HG03097 (cell line): ENCODE measurements around the gene NUSAP1.
"Not testable (repeated sequence)": the region's sequence is repeated elsewhere in the genome, so short reads cannot be mapped to it uniquely, and the experiment has no call there.

Experiments
- ATAC-seq: cut with Tn5 transposase; IDR thresholded peaks from one replicate; pipeline ENCODE4 v1.9.1; 2021; ENCODE audit not compliant: unreplicated experiment, low FRiP score

NUSAP1 gene

DNA sequence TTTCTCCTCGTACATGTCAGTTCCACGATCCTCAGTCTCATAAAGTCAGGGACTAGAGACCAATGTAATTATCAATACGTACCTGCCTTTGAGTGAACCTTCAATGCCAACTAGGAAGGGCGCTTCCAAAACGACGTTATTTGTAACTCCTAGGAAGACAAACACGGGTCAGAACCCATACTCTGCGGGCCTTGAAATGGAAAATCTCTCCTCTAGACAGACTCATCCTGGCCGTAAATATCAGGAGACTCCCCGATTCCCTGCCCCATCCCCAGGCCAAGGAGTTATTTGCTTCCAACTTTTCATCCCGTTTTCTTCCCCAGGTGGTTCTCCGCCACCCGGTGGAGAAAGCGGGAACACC lies 868 bp upstream of the NUSAP1 start:
- ATAC-seq: no peak

- peak; percentile 31 for ATAC-seq
These were observed 413 bp downstream of the NUSAP1 start for GRCh38 chr15:41333026-41333562.

- no peak for ATAC-seq
These were observed 1.8 kb downstream of the NUSAP1 start for GRCh38 chr15:41334293-41335120.

- ATAC-seq: no peak
These were observed 3.9 kb downstream of the NUSAP1 start for GRCh38 chr15:41336549-41336948.

- no peak for ATAC-seq
These were observed 4.4 kb downstream of the NUSAP1 start for GRCh38 chr15:41337047-41337446.

DNA sequence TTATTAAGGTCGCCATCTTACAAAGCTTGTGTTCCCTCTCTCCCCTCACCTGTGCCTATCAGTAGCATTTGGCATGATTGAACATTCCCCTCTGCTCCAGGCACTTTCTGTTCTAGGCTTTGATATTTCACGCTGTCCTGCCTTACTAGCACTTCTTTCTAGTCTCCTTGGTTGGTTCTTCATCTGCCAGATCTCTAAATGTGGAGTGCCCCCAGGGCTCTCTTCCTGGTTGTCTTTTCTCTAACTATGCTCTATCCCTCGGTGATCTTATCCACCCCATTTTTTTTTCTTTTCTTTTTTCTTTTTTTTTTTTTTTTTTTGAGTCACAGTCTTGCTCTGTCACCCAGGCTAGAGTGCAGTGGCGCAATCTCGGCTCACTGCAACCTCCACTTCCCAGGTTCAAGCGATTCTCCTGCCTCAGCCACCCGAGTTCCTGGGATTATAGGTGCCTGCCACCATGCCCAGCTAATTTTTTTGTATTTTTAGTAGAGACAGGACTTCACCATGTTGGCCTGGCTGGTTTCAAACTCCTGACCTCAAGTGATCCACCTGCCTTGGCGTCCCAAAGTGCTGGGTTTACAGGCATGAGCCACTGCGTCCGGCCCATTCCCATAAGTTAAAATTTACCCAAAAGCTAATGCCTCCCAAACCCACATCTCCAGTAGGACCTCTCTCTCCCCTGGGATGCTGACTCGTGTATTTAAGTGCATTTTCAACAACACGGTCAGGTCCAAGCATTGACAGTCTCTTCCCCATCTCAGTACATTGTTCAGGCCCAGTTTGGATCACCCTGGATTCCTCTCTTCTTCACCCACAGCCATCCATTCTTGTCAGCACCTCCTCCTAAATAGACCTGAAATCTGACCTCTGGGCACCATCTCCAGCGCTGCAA lies 5.2 kb downstream of the NUSAP1 start:
- no peak for ATAC-seq

DNA sequence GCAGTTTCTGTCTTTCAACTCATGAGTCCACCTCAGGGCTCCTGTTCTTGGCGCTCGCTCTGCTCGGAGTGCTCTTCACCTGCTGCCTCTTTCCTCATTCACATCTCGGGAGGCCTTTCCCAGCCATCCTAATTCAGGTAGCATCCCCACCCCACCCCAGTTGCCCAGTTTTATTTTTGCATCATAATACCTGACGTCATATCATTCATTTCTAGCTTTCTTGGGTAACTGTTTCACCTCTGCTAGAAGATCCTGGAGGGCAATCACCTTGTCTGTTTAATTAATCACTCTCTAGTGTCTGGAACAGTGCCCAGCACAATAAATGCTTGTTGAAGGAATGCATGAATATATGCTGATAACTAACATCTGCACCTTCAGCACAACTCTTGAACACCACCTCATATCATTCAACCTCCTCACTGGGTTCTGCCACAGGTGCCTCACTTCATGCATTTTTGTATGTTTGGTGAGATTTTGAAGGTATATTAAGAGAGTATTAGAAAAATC lies 7.6 kb downstream of the NUSAP1 start:
- ATAC-seq: no peak

DNA sequence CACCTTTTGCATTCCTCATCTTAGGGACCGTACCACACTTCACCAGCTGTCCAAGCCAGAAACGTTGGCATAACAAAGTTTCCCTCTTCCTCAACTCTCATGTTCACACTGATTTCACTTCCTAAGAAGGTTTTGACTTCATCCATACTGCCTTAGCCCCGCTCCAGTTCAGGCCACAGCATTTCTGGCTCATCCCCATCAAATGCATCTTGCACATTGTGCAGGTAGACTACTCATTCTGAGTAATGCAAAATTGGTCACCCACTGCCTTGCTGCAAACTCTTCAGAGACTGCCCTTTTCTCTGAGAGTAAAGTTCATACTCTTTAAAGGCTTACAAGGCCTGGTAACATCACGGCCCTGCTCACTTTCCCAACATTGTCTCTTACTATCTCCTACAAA lies 8.8 kb downstream of the NUSAP1 start:
- no peak for ATAC-seq

GRCh38 chr15:41347236-41347635 lies 14.6 kb downstream of the NUSAP1 start:
- no peak for ATAC-seq

- no peak for ATAC-seq
These were observed 17.5 kb downstream of the NUSAP1 start for GRCh38 chr15:41350057-41350717.

GRCh38 chr15:41354371-41354770 lies 21.7 kb downstream of the NUSAP1 start:
- ATAC-seq: no peak

DNA sequence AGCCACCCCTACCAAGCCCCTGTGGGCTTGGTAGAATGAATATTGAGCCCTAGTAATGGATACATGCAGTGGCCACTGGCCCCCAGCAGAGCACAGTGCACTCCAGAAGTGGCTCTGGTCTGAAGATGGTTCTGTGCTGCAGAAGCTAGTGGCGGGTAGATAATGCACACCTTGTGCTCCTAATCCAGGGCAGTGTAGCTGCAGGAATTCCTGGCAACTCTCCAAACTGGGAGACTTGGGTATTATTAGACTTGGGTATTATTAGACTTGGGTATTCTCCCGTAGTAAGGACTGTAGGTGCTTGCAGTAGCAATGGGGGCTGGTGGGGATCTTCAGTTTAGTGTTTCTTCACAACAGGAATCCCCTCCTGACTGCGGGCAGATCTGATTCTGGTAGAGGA lies 34.7 kb downstream of the NUSAP1 start:
- ATAC-seq: no peak

DNA sequence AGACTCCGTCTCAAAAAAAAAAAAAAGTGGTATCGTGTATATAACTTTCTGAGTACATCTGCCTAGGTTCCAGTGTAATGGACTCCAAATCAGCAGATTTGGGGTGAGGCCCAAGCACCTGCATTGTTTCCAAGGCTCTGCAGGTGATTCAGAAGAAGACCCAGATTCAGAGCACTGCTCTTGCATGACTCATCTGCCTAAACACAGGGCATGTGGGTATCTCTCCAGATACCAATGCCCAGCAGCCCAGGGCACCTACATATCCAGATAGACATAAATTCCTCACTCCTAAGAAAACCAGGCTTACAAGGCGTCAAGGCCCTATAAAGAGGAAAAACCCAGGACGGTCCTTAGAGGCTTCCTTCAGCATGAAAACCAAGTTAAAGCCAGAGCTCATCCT lies 45.3 kb downstream of the NUSAP1 start:
- ATAC-seq: no peak

GRCh38 chr15:41383974-41384749 lies 51.5 kb downstream of the NUSAP1 start:
- ATAC-seq: not testable (repeated sequence)

DNA sequence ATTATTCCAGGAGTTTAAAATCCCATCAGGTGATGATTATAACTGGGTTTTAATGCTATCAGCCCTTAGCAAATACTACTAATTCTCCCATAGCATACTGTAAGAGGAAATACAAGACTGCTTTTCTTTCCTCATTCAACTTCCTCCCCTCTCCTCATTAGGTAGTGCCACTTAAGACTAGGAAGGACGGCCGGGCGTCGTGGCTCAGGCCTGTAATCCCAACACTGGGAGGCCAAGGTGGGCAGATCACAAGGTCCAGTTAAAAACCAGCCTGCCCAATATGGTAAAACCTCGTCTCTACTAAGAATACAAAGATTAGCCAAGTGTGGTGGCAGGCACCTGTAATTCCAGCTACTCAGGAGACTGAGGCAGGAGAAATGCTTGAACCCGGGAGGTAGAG lies 55.0 kb downstream of the NUSAP1 start:
- ATAC-seq: no peak

DNA sequence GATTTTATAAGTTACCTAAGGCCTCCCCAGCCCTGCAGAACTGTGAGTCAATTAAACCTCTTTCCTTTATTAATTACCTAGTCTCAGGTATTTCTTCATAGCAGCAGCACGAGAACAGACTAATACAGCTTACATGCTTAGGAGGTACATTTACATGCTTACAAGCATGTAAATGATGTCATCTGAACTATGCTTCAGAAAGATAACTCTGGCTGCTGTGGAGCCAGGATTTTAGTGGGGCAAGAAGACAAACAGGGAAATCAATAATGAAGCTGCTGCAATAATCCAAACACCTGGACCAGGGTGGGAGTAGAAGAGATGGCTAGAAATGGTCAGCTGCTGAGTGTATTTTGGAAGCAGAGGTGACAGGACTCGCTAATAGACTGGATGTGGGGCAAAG lies 60.0 kb downstream of the NUSAP1 start:
- no peak for ATAC-seq

- ATAC-seq: no peak
These were observed 62.2 kb downstream of the NUSAP1 start for GRCh38 chr15:41394924-41395323.

DNA sequence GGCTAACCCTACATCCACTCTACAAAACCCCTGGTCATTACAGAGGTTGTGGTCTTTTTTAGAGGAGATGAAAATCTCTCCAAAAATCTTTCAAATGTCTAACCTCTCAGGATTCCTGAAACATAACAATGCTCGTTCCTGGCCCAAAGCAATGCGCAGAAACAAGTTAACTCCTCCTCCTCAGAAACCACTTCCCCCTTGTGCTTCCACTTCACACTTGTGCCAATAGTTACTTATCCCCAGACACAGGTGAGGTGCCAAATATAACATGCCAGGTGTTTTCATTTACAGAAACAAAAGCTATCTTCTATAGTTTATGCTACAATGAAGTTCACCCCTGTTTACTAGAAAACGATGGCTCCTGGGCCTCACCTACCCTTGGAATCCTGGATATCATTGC lies 63.4 kb downstream of the NUSAP1 start:
- ATAC-seq: no peak

DNA sequence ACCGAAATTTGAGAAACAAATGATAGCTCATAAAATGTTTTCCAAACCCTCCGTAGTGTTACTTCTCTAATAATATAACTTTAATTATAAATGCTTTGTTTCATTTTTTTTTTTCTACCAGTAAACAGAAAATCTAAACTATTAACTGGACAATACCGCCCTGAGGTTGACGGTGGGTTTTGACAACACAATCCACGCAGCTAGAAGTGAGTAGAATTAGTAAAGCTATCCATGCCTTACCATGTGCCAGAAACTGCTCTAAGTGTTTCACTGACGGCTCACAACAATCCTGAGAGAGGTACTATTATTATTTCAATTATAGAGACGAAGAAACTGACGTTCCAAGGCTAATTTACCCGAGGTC lies 69.2 kb downstream of the NUSAP1 start:
- peak; percentile 19 for ATAC-seq

- ATAC-seq: no peak
These were observed 74.7 kb downstream of the NUSAP1 start for GRCh38 chr15:41407341-41407740.
